Naive thymus-derived CD4-positive, alpha-beta T cell (primary cell): Measurements from ENCODE around the gene NINJ1. TPM values are rescaled to one million over a fixed set of nuclear protein-coding genes. Genes with fewer than 3 reads are reported as not detected.

Experiments used
- ATAC-seq: fragments of 150-1000 bp; cut with Tn5 transposase; 2 replicates; pipeline ENCODE4 v1.10.0; 2021; ENCODE audit warnings: mild to moderate bottlenecking, moderate library complexity
- CTCF ChIA-PET: fragments of 350-600 bp; sonication (Branson Sonifier 250); formaldehyde crosslinking; loops from one replicate; lab custom pipeline; 2021; ENCODE audit warnings: antibody characterized with exemption; lab: Charles Lee
- POLR2A ChIA-PET: fragments of 350-600 bp; sonication (Branson Sonifier 250); formaldehyde crosslinking; loops from one replicate; lab custom pipeline; 2021; ENCODE audit warnings: antibody characterized with exemption, inconsistent platforms; lab: Charles Lee
- DNase-seq, 9 donors: peaks; one replicate each; pipeline versions ENCODE4 v3.0.0 to v3.0.0-alpha.2; 2020 to 2022; ENCODE audit warnings: mixed read lengths in 1 of 9
- H3K27ac ChIP-seq: one replicate; pipeline ENCODE4 v1.7.0; 2013; ENCODE audit warnings: mild to moderate bottlenecking, low read depth, low read length, moderate library complexity
- H3K27me3 ChIP-seq, 2 donors: one replicate each; pipeline ENCODE4 v1.7.0; 2013; ENCODE audit warnings: low read length in 2 of 2, mild to moderate bottlenecking in 2 of 2, moderate library complexity in 2 of 2; ENCODE audit not compliant: control insufficient read depth in 2 of 2, insufficient read depth in 2 of 2
- H3K36me3 ChIP-seq, 3 experiments: 1 replicate in 2 of 3; 2 replicates in 1 of 3; pipeline ENCODE4 v1.7.0; 2013; ENCODE audit warnings: low read length in 3 of 3, mild to moderate bottlenecking in 3 of 3, moderate library complexity in 1 of 3; ENCODE audit not compliant: insufficient read depth in 3 of 3, control insufficient read depth in 2 of 3
- H3K4me1 ChIP-seq, 2 donors: one replicate each; pipeline ENCODE4 v1.7.0; 2013; ENCODE audit warnings: low read length in 2 of 2, mild to moderate bottlenecking in 2 of 2, moderate library complexity in 1 of 2; ENCODE audit not compliant: control insufficient read depth in 2 of 2, insufficient read depth in 2 of 2
- H3K4me3 ChIP-seq: 2 replicates; pipeline ENCODE4 v1.7.0; 2013; ENCODE audit warnings: mild to moderate bottlenecking, low read length
- H3K9me3 ChIP-seq, 3 experiments: 1 replicate in 2 of 3; 2 replicates in 1 of 3; pipeline ENCODE4 v1.7.0; 2013; ENCODE audit warnings: low read length in 3 of 3; ENCODE audit not compliant: control insufficient read depth in 2 of 3
- H3K27ac Mint-ChIP-seq, 9 donors: one replicate each; pipeline ENCODE4 v1.8.0; 2020 to 2022; ENCODE audit warnings: mixed read lengths in 9 of 9, mild to moderate bottlenecking in 8 of 9, moderate library complexity in 5 of 9, inconsistent platforms in 2 of 9
- H3K27me3 Mint-ChIP-seq, 5 donors: one replicate each; pipeline ENCODE4 v1.8.0; 2021 to 2022; ENCODE audit warnings: mixed read lengths in 5 of 5, mild to moderate bottlenecking in 1 of 5
- H3K36me3 Mint-ChIP-seq, 5 donors: one replicate each; pipeline ENCODE4 v1.8.0; 2020 to 2022; ENCODE audit warnings: mixed read lengths in 5 of 5, mild to moderate bottlenecking in 3 of 5, inconsistent platforms in 1 of 5
- H3K4me1 Mint-ChIP-seq, 7 donors: one replicate each; pipeline ENCODE4 v1.8.0; 2020 to 2022; ENCODE audit warnings: mixed read lengths in 7 of 7, mild to moderate bottlenecking in 3 of 7, inconsistent platforms in 1 of 7
- H3K4me3 Mint-ChIP-seq, 10 donors: one replicate each; pipeline ENCODE4 v1.8.0; 2020 to 2022; ENCODE audit warnings: mild to moderate bottlenecking in 10 of 10, mixed read lengths in 10 of 10, moderate library complexity in 6 of 10, inconsistent platforms in 2 of 10
- H3K9me3 Mint-ChIP-seq, 11 donors: one replicate each; pipeline ENCODE4 v1.8.0; 2020 to 2022; ENCODE audit warnings: mixed read lengths in 11 of 11, mild to moderate bottlenecking in 4 of 11, inconsistent platforms in 1 of 11, moderate library complexity in 1 of 11
- intact Hi-C, 2 donors: fragments of 100-400 bp; cut with micrococcal nuclease; formaldehyde crosslinking; loops; one replicate each; pipeline ENCODE4 v1.15.1; 2023
- polyA plus RNA-seq, 2 donors: library from polyadenylated mRNA; unstranded; fragments of 300-500 nt; fragmentation: Illumina TruSeq; gene quantifications; one replicate each; pipeline ENCODE4 v1.2.3, GENCODE V29; 2021
- total RNA-seq, 6 experiments: library from RNA in 5 of 6; stranded (reverse) in 5 of 6; gene quantifications; 1 replicate in 5 of 6; 2 replicates in 1 of 6; pipeline ENCODE4 v1.2.3 and lab custom pipeline; 2021 to 2026

NINJ1 gene
- total and polyA plus RNA-seq, 7 experiments from 2014 or later = 30.7 to 163 (median 113) TPM

GRCh38 chr9:93161786-93162562, 27.9 kb upstream of the NINJ1 start:
- Histone ChIP-seq H3K4me1 (peaks cover 0 to 5% of the 10 kb centered on the region in 2 donors), H3K36me3 (no peaks in the 10 kb centered on the region), H3K27ac (no peak overlapping the region), H3K27me3 (no peaks in the 10 kb centered on the region), H3K9me3 (no peaks in the 10 kb centered on the region), H3K4me3 (no peak overlapping the region)
- Mint-ChIP-seq H3K27me3 (no peaks in the 10 kb centered on the region), H3K4me1 (peaks cover 0 to 10% (median 6%) of the 10 kb centered on the region in 7 donors), H3K36me3 (no peaks in the 10 kb centered on the region), H3K9me3 (no peaks in the 10 kb centered on the region), H3K27ac (no peak overlapping the region), H3K4me3 (no peak overlapping the region)
- intact Hi-C loops = loop anchor here in 1 of 2 donors (2.0 to 5.0 kb wide), 2 partner anchors 53 to 800 kb away; no protein-coding TSS in a partner anchor
- POLR2A ChIA-PET = no interaction called here
- ATAC-seq (no peak), DNase-seq (no peak)
- CTCF ChIA-PET = interaction anchor here (0.6 to 1.3 kb wide), 5 partner anchors 9 to 403 kb away, joined by 3 to 4 read pairs (median 3); no protein-coding TSS in a partner anchor

- Mint-ChIP-seq H3K27me3 (no peaks in the 10 kb centered on the region), H3K36me3 (no peaks in the 10 kb centered on the region), H3K4me1 (peaks cover 0 to 24% (median 8%) of the 10 kb centered on the region in 7 donors), H3K4me3 (peak overlapping the region in 1 of 10 donors; percentile 16), H3K9me3 (no peaks in the 10 kb centered on the region), H3K27ac (peak overlapping the region in 3 of 9 donors; percentile 40 to 72 (median 43))
- ATAC-seq (peak; percentile 95), DNase-seq (peak; percentile 35 to 82 (median 52))
- no peaks in the 10 kb centered on the region for H3K36me3 ChIP-seq
- H3K4me3 ChIP-seq = no peak overlapping the region
- intact Hi-C loops = loop anchor here (1.0 to 5.0 kb wide), 4 partner anchors 51 to 802 kb away; no protein-coding TSS in a partner anchor
- CTCF ChIA-PET = interaction anchor here (0.6 to 0.9 kb wide), 2 partner anchors 143 to 797 kb away, joined by 3 to 5 read pairs; no protein-coding TSS in a partner anchor
- no peaks in the 10 kb centered on the region for H3K9me3 ChIP-seq
- POLR2A ChIA-PET = interaction anchor here (0.6 kb wide), 1 partner anchor 17 kb away, joined by 3 read pairs; no protein-coding TSS in a partner anchor
- H3K4me1 ChIP-seq = peaks cover 0 to 5% of the 10 kb centered on the region in 2 donors
- no peaks in the 10 kb centered on the region for H3K27me3 ChIP-seq
- H3K27ac ChIP-seq = no peak overlapping the region
Observed at GRCh38 chr9:93159601-93160471, 25.8 kb upstream of the NINJ1 start.

GRCh38 chr9:93156475-93157008, 22.5 kb upstream of the NINJ1 start:
- CTCF ChIA-PET = interaction anchor here (0.8 to 1.4 kb wide), 3 partner anchors 10 to 191 kb away, joined by 3 to 4 read pairs (median 4); no protein-coding TSS in a partner anchor
- Histone ChIP-seq H3K36me3 (no peaks in the 10 kb centered on the region), H3K9me3 (no peaks in the 10 kb centered on the region), H3K4me1 (peaks cover 0 to 5% of the 10 kb centered on the region in 2 donors), H3K4me3 (no peak overlapping the region), H3K27me3 (no peaks in the 10 kb centered on the region), H3K27ac (no peak overlapping the region)
- Mint-ChIP-seq H3K36me3 (no peaks in the 10 kb centered on the region), H3K9me3 (no peaks in the 10 kb centered on the region), H3K27me3 (no peaks in the 10 kb centered on the region), H3K4me1 (peaks cover 0 to 34% (median 8%) of the 10 kb centered on the region in 7 donors), H3K4me3 (no peak overlapping the region), H3K27ac (peak overlapping the region in 5 of 9 donors; percentile 32 to 71 (median 65))
- intact Hi-C loops = loop anchor here in 1 of 2 donors (1.0 kb wide), 1 partner anchor 22 kb away; the partner anchor contains the start of gene NINJ1
- ATAC-seq (no peak), DNase-seq (peak in 1 of 9 donors; percentile 46)
- POLR2A ChIA-PET = interaction anchor here (0.6 to 1.0 kb wide), 2 partner anchors 12 to 139 kb away, joined by 3 to 4 read pairs; no protein-coding TSS in a partner anchor

- ATAC-seq (no peak), DNase-seq (no peak)
- Mint-ChIP-seq H3K4me1 (peaks cover under 1 to 34% (median 8%) of the 10 kb centered on the region in 7 donors), H3K9me3 (no peaks in the 10 kb centered on the region), H3K27me3 (no peaks in the 10 kb centered on the region), H3K4me3 (no peak overlapping the region), H3K36me3 (no peaks in the 10 kb centered on the region), H3K27ac (peak overlapping the region in 2 of 9 donors; percentile 11 to 71)
- H3K4me1 ChIP-seq = peaks cover 0 to 5% of the 10 kb centered on the region in 2 donors
- no peak overlapping the region for H3K4me3 ChIP-seq
- H3K27me3 ChIP-seq = no peaks in the 10 kb centered on the region
- ChIA-PET CTCF (interaction anchor here (0.8 to 0.9 kb wide), 2 partner anchors 12 to 191 kb away, joined by 3 to 4 read pairs; no protein-coding TSS in a partner anchor), POLR2A (interaction anchor here (0.6 to 1.0 kb wide), 3 partner anchors 11 to 140 kb away, joined by 3 to 4 read pairs (median 4); no protein-coding TSS in a partner anchor)
- no peak overlapping the region for H3K27ac ChIP-seq
- no peaks in the 10 kb centered on the region for H3K36me3 ChIP-seq
- H3K9me3 ChIP-seq = no peaks in the 10 kb centered on the region
- intact Hi-C loops = loop anchor here (1.0 to 2.0 kb wide), 2 partner anchors 22 to 47 kb away; partner anchors contain the start of gene NINJ1 (in 1 of the 2)
Observed at GRCh38 chr9:93155716-93156474, 21.8 kb upstream of the NINJ1 start.

GRCh38 chr9:93154293-93154903, 20.3 kb upstream of the NINJ1 start:
- peaks cover 2 to 38% (median 8%) of the 10 kb centered on the region in 7 donors for H3K4me1 Mint-ChIP-seq
- peaks cover 0 to 2% (median 0%) of the 10 kb centered on the region in 5 donors for H3K36me3 Mint-ChIP-seq
- H3K9me3 ChIP-seq = no peaks in the 10 kb centered on the region
- peak overlapping the region in 5 of 9 donors; percentile 17 to 72 (median 25) for H3K27ac Mint-ChIP-seq
- no peak overlapping the region for H3K27ac ChIP-seq
- intact Hi-C loops = loop anchor here in 1 of 2 donors (2.0 kb wide), 1 partner anchor 46 kb away; no protein-coding TSS in a partner anchor
- H3K4me3 ChIP-seq = no peak overlapping the region
- H3K9me3 Mint-ChIP-seq = no peaks in the 10 kb centered on the region
- H3K27me3 ChIP-seq = no peaks in the 10 kb centered on the region
- DNase-seq = peak in 5 of 9 donors; percentile 34 to 55 (median 41)
- H3K27me3 Mint-ChIP-seq = no peaks in the 10 kb centered on the region
- H3K4me3 Mint-ChIP-seq = peak overlapping the region in 1 of 10 donors; percentile 7
- peak; percentile 70 for ATAC-seq
- H3K4me1 ChIP-seq = peaks cover 0 to 1% of the 10 kb centered on the region in 2 donors
- CTCF ChIA-PET = interaction anchor here (1.1 kb wide), 1 partner anchor 10 kb away, joined by 3 read pairs; no protein-coding TSS in a partner anchor
- POLR2A ChIA-PET = interaction anchor here (0.6 to 1.6 kb wide), 5 partner anchors 8 to 156 kb away, joined by 3 to 6 read pairs (median 3); no protein-coding TSS in a partner anchor
- no peaks in the 10 kb centered on the region for H3K36me3 ChIP-seq
